ENCODE data around the gene IL20RA.

The IL20RA gene

DNA sequence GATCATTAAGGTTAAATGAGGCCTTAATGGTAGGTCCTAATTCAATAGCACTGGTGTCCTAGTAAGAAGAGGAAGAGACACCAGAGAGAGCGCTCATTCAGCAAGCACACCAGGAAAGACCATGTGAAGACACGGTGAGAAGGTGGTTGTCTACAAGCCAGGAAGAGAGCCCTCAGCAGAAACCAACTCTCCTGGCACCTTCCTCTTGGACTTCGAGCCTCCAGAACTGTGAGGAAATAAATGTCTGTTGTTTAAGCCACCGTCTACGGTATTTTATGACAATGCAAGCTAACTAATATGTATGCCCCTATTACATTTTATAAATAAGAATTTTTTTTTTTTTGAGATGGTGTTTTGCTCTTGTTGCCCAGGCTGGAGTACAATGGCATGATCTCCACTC is 59.3 kb downstream of the IL20RA start:
- H3K4me3 ChIP-seq (ENCODE audit: low read depth, low read length) = no peak overlapping the region
- TF ChIP-seq, protein P1, sequence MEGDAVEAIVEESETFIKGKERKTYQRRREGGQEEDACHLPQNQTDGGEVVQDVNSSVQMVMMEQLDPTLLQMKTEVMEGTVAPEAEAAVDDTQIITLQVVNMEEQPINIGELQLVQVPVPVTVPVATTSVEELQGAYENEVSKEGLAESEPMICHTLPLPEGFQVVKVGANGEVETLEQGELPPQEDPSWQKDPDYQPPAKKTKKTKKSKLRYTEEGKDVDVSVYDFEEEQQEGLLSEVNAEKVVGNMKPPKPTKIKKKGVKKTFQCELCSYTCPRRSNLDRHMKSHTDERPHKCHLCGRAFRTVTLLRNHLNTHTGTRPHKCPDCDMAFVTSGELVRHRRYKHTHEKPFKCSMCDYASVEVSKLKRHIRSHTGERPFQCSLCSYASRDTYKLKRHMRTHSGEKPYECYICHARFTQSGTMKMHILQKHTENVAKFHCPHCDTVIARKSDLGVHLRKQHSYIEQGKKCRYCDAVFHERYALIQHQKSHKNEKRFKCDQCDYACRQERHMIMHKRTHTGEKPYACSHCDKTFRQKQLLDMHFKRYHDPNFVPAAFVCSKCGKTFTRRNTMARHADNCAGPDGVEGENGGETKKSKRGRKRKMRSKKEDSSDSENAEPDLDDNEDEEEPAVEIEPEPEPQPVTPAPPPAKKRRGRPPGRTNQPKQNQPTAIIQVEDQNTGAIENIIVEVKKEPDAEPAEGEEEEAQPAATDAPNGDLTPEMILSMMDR (IDR thresholded peaks at IDR 0.05; ENCODE audit: borderline replicate concordance, insufficient read depth, low read depth, low read length) = no peak

DNA sequence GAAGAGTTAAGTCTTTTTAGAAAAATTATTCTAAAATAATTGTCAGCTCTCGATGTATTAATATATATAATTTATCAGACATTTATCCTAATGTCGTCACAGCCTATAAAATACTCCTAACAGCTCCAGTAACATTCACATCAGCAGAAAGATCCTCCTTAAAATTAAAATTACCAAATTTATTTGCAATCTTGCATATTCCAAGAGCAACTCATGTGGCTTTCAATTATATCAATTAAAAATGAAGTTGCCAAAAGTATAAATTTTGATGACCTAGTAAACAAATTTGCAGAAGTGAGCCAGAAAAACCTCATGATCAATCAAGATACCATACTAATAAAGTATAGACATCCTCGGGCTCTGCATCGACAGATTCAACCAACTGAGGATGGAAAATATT is 60.2 kb downstream of the IL20RA start:
- TF ChIP-seq, protein P1 (IDR thresholded peaks at IDR 0.05; ENCODE audit: borderline replicate concordance, insufficient read depth, low read depth, low read length) = no peak
- no peak overlapping the region for H3K4me3 ChIP-seq (ENCODE audit: low read depth, low read length)

DNA sequence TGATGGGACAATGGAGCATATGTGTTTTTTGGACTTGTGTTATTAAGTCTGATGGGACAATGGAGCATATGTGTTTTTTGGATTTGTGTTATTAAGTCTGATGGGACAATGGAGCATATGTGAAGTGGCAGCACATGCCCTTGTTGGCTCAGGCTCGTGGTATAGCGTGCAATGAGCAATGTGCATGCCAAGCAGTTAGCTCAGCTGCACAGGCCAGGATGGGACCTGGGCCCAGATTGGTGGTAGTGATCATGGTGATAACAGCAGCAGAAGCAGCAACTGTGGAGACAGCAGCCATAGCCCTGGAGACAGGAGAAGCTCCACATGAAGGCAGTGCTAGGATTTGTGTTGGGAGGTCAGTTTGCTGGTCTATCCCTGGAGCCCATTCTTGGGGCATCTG is 61.1 kb downstream of the IL20RA start:
- TF ChIP-seq, protein P1 (IDR thresholded peaks at IDR 0.05; ENCODE audit: borderline replicate concordance, insufficient read depth, low read depth, low read length) = no peak

DNA sequence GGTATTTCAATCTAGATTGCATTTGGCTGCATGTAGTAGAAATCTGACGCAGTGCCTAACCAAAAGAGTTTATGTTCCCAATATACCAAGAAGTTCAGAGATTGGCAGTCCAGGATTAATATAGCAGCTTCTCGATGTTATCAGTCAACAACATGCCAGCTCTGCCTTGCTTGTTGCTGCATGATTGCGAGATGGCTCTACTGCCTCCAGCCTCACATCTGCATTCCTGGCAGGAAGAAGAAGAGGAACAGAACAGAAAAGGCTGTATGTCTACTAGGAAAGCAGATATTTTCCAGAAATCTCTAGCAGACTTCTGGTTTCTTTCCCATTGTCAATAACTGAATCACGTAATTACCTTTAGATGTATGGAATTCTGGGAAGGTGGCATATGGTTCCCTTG is 61.8 kb downstream of the IL20RA start:
- H3K4me3 ChIP-seq (ENCODE audit: low read depth, low read length) = no peak overlapping the region
- TF ChIP-seq, protein P1 (IDR thresholded peaks at IDR 0.05; ENCODE audit: borderline replicate concordance, insufficient read depth, low read depth, low read length) = no peak

More for the DNA sequence above, 61.1 kb downstream of the IL20RA start:
- no peak overlapping the region for H3K4me3 ChIP-seq (ENCODE audit: low read depth, low read length)

DNA sequence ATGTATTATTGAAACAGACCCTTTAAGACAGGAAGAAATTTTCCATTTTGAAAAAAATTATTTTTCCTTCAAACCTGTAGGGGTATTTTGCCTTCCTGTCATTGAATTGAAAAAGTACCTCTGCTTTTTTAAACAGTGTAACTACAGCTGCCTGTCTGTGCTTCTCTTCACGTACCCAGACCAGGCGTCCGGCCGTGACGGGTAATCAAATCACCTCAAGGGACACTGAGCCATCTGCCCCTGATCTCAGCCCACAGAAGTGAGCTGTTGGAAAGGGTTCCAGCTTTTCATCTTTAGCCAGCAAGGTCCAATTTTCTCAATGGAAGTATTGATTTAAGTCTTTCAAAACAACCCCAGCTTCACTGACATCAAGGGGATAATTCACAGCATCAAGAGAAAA is 64.7 kb downstream of the IL20RA start:
- TF ChIP-seq, protein P1 (IDR thresholded peaks at IDR 0.05; ENCODE audit: borderline replicate concordance, insufficient read depth, low read depth, low read length) = no peak
- no peak overlapping the region for H3K4me3 ChIP-seq (ENCODE audit: low read depth, low read length)

DNA sequence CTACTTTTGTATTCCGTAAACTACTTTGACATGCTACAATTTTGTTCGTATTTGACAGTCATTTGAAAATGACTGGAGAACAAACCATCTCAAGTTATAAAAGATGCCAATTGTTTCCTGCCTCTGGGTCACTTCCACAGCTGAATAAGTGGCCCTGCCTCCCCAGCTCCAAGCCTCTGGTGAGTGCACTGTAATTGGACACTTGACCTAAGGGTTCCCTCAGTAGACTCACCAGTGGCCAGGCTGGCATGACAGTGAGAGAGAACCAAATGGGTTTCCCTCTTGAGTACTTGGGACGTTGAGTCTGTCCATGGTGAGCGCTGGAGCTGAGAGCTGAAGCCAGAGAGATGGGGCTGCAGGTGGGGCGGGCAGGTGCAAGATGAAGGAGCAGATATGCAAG is 65.6 kb downstream of the IL20RA start:
- no peak overlapping the region for H3K4me3 ChIP-seq (ENCODE audit: low read depth, low read length)
- TF ChIP-seq, protein P1 (IDR thresholded peaks at IDR 0.05; ENCODE audit: borderline replicate concordance, insufficient read depth, low read depth, low read length) = no peak

DNA sequence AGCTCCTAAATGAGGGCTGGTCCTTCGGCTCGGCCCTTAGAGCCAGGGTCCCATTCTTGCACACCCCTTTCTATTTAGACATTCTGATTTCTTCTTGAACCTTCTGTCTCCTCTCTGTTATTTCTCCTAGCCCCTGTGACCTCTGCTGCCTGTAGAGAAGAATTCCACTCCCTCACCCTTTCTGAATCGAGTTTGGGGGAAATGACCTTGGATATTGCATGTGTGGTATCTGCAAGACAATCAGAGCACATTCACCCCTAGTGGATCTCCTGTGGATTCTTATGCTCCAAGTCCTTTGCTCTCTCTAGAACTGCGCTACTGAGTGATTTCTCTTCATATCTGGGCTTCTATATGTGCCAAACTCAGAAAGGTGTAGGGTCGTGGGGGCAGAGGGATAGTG is 67.7 kb downstream of the IL20RA start:
- TF ChIP-seq, protein P1 (IDR thresholded peaks at IDR 0.05; ENCODE audit: borderline replicate concordance, insufficient read depth, low read depth, low read length) = no peak
- no peak overlapping the region for H3K4me3 ChIP-seq (ENCODE audit: low read depth, low read length)

All from GM12875 (cell line).